Activated effector memory CD4-positive, alpha-beta T cell treated with anti-CD3 and anti-CD28 coated beads, Interleukin-2, amount 50 U/mL, for 16 hours (primary cell): Measurements from ENCODE around the gene EVI5.

Experiments used
- DNase-seq: peaks from one replicate; pipeline ENCODE4 v3.0.0-alpha.2; 2020

Gene EVI5

DNA sequence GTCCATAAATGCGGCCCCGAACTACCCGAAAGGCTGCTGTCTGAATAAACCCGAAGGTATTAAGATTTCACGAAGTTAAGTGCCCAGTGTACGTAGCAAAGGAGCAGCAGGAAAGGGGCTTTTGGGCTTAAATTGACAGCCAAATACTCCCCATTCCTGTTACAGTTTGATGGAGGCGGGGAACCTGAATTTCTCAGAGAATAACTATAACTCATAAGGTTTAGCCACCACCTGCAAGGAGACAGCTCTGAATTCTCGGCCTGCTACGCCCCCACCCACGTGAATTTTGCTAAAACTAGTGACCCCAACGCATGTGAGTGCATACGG lies 303.3 kb downstream of the EVI5 start:
- no peak for DNase-seq

DNA sequence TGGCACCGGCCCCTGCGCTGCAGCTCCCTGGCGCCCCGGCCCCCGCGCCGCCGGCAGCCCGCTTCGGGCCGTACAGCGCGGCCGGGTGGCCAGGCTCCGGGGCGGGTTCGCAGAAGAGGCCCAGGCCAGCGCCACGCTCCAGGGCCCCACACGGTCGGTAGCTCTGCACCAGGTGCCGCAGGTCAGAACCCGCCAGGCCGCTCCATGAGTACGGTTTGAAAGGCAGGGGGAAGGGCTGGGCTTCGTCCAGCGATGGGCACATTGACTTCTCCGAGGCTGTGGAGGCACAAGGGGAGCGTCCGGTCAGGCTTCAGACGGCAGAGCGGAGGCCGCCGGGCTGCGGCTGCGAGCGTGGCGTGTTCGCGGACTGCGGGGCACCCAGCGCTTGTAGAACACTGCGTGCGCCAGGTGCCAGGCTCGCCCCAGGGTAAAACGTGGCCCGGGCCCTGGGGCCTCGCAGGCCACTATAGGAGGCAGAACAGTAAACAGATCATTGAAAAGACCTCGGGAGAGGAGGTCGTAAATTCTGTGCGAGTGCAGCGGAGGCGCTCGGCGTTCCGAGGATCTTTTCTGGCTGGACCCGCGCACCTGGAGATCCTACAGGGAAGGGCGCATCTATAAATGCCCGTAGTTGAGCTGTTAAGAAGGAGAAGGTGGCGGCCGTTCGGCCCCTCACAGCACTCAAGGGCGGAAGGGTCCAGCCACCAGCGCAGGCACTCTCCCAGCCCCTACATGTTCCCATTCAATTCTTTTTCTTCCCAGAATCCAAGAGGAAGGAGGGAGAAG lies 303.9 kb downstream of the EVI5 start:
- DNase-seq = no peak

DNA sequence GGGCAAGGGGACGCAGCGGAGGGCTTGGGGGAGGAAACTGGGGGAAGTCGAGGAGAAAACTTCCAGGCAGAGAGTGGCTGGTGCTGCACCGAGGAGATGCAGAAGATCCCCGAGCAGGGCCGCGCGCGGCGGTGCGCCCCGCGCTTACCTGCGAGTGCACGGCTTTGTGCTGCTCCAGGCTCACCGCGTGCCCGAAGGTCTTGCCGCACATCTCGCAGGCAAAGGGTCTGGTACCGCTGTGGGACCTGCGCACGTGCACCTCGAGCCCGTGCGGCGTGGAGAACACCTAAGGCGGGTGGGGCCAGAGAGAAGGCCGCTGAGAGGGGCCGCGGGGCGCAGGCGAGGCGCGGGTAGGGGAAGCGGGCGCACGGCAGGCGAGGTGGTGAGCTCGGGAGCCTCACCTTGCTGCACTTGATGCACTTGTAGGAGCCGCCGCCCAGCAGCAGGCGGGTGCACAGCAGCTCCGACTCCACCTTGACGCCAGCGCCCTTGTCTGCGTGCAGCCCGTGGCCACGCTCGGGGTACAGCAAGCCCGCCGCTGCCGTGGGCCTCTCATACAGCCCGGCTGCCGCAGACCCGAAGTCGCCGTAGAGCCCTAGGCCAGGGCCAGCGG lies 304.6 kb downstream of the EVI5 start:
- no peak for DNase-seq

DNA sequence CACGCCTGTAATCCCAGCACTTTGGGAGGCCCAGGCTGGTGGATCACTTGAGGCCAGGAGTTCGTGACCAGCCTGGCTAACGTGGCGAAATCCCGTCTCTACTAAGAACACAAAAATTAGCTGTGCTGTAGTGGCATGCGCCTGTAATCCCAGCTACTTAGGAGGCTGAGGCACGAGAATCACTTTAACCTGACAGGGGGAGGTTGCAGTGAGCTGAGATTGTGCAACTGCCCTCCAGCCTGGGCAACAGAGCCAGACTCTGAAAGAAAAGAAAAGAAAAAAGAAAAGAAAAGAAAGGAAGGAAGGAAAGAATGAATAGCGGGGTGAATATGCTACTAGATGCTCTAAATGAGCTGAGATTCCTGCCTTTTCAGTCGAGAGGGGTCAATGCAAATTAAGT lies 305.3 kb downstream of the EVI5 start:
- no peak for DNase-seq

DNA sequence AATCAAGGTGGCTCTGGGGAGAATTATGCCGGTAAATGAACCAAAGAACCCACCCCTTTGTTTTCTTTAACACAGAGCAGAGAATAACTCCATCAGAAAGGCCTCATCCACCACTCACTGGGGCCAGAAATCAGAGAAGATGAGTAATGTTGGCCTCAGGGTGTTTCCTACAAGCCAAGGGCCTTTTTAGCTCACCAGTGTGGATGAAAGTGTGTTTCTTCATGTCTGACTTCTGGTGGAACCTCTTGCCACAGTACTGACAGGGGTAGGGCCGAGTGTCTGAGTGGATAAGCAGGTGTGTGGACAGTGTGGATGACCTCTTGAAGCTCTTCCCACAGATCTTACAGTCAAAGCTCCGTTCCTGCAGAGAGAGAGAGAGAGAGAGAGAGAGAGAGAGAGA lies 306.5 kb downstream of the EVI5 start:
- DNase-seq = no peak

DNA sequence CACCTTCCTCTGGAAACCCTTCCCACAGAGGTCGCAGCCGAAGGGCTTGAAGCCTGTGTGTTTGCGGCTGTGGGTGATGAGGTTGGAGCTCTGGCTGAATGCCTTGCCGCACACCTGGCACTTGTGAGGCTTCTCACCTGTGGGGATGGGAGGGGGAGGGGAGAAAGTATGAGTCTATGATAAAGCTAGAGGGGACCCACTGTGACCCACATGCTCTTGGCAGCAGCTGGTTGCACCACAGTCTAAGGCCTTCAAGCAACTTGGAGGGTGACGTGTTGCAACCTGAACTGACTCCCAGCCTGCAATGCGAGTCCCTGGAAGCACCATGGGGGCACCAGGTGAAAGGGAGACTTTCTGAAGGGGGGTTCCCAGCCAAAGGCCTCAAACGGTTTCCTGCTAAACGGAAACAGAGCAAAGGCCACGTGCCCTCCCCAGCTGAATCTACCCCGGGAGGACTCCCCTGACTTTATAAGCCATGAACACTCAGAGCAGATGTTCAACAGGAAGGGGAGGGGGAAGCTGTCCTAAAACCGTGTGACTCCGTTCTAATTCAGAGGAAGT lies 308.8 kb downstream of the EVI5 start:
- peak; percentile 76 for DNase-seq

DNA sequence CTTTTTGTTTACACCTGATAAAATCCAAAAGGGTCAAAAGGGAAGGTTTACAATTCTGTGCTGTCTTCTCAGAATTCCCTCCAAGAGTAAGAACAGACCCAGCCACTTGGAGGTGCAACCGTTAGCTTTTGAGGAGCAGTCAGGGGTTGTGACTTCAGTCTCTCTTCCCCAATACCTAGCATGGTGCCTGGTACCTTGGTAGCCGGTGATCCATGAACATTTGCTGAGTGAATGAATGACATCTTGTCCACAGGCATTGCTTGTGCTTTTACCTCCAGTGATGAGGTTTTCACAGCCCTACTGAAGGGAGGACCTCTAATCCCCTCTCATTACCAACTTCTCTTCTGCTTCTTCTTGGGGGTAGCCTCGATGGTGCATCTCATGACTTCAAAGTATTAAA lies 309.9 kb downstream of the EVI5 start:
- no peak for DNase-seq

DNA sequence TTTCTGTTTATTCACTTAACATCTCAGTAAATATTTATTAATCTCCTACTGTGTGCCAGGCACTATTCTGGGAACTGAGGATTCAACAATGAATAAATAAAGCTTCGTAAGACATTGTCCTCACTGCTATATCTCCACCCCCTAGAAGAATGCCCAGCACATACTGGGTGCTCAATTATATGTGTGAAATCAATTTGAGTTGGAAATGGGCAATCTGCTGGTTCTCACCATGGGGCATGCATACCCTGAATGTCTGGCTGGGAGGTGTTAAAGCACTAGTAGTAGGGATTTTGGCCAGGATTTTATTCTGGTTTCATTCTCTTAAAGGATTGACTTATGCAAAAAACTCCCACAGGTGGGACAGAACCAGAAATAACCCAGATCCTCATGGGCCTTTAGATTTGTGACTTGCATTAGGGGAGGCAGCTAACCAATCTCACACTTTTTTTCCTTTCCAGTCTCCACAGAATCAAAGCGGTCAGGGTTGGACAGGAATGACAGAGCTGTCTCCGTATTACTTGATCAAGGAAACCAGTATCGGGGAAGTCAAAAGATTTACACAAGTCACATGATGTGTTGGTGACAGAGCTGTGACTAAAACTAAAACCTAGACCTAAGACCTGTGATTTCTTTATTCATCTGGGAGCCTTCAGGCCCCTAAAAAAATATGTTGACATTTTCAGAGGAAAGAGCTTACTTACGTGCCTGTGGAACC lies 311.0 kb downstream of the EVI5 start:
- DNase-seq = no peak

DNA sequence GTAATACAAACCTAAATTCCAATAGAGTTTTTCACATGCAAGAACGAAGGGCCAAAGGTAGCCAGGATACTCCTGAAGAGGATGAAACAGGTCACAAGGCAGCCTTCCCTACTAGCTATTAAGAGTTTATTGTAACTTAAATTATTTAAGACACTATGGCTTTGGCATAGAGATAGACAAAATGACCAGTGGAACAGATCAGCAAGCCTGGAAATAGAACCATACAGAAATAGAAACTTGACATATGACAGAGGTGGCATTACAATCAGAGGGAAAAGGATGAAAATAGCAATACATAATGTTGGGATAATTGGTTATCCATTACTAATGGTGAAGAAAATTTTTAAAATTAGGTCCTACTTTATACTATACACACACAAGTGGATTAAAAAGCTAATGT lies 314.7 kb downstream of the EVI5 start:
- no peak for DNase-seq

DNA sequence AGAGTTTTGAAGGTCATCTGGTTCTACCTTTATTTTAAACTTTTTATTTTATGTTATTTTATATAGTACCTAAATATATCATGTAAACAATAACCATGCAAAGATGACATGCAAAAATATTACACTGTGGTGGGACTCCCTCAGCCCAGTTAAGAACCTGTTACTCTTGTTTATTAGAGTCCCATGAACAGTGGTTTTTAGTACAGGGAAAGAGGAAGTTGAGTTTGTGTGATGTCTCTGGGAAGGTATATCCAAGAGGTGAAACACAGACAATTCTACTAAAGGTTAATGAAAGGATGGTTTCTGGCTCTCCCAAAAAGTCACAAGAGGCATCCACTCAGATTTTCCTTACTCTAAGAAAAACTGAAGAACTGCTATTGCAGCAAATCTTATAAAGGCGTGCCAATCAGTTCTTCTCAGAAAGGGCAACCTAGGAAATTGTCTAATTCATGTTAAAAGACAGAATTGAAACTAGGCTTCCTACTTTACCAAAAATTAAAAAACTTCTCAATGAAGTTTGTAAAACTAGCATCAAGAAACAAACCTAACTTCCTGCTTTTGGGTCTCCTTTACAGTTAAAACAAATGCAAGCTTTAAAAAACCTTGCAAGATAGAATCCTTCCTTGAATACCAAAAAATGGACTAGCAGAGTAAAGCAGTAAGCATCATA lies 318.1 kb downstream of the EVI5 start:
- DNase-seq = no peak

DNA sequence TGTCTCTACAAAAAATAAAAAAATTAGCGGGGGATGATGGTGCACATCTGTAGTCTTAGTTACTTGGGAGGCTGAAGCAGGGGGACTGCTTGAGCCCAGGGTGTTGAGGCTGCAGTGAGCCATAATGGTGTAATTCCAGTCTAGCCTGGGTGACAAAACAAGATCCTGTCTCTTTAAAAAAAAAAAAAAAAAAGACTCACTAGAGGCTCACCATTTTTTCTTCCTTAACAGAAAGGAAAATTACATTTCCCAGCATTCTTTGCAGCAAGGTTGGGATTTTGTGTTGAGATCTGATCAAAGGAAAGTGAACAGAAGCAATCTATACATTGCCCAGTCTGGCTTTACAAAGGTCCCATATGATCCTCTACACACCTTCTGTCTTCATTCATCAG lies 319.7 kb downstream of the EVI5 start:
- no peak for DNase-seq

DNA sequence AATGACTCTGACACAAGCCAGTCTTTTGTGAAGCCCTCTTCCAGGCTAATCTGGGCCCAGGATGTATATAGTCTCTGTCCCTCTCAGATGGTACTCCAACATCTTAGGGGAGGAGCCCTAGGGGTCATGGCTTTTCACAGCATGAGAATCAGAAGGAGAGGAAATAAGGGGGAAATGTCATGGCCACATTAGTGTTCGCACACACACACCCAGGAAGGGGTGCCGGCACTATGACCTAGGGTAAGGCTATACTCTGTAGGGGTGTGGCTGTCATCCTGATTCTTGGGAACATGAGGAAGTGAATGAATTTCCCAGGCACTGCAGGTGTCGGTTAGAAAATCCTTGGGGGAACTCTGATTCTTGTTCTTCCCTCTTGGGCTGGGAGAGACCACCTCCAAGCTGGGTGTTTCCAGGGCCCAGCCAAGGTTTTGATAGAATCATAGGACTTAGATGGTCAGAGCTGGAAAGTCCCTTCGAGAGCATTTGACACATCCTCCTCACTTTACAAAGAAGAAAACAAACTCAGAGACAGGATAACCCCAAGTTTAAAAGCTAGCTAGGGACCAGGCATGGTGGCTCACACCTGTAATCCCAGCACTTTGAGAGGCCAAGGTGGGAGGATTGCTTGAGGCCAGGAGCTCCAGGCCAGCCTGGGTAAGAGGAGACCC lies 320.2 kb downstream of the EVI5 start:
- no peak for DNase-seq

DNA sequence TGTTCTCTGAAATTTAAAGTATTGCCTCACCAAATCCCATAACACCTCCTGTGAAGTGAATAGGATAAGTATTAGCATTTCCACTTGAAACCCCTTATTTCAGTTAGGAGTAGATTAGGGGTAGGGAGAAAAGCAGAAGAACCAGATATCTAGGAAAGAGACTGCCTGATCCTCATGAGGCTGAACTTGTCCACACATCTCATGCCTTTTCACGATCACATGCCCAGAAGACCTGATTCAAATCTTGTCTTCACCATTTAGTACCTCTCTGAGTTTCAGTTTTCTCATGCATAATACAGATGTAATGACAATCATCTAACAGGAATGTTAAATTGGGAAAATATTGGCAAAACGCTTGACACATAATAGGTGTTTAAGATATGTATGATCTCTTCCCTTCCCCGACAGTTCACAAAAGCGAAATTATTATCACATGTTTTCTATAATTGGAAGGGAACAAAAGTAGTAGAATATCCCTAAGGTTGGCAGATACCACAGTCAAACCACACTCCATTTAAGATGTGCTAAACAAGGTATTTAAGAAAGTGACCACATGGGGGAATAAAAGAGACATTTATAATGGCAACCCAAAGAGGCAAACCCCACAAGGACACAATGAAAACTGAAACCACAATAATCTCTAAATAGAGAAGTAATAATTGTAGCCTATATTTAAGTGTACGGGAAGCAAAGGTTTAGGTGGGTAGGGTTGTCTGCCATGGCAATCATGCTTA lies 323.4 kb downstream of the EVI5 start:
- DNase-seq = no peak

DNA sequence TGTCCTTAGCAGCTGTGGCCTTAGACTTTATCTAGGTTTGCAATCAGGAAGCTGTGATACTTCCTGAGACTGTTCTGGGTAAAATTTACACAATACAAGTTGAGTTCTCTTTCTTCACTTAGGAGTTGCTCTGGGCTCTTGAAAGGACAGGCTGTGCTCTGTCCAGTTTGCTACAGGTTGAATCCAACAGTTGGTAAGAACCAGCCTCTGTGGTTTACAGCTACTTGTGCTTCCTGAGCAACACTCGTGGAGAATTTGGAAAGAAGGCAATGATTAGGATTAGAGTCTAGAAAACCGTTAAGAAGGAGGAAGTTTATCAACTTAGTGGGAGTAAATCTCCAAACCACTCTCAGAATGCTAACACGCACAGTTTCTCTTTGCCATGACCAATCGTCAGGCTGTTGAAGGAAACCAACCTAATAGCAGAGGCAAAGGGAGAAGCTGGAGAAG lies 325.0 kb downstream of the EVI5 start:
- no peak for DNase-seq
